Chondrocyte (in vitro differentiated cells): ENCODE data around the gene MISP3. TPM values are rescaled to one million over a fixed set of nuclear protein-coding genes. Genes with fewer than 3 reads are reported as not detected.

Source experiments
- DNase-seq: peaks from one replicate; pipeline ENCODE4 v3.0.0; 2021; ENCODE audit warnings: mixed read lengths, low spot score
- H3K27ac Mint-ChIP-seq: one replicate; pipeline ENCODE4 v1.8.0; 2021; ENCODE audit warnings: mild to moderate bottlenecking, moderate library complexity, mixed read lengths; ENCODE audit not compliant: unreplicated experiment
- H3K27me3 Mint-ChIP-seq: 2 replicates; pipeline ENCODE4 v1.8.0; 2021; ENCODE audit warnings: low read depth, mixed read lengths
- H3K36me3 Mint-ChIP-seq: 2 replicates; pipeline ENCODE4 v1.8.0; 2021; ENCODE audit warnings: low read depth, mixed read lengths
- H3K4me1 Mint-ChIP-seq: 2 replicates; pipeline ENCODE4 v1.8.0; 2021; ENCODE audit warnings: low read depth, mild to moderate bottlenecking, mixed read lengths
- H3K4me3 Mint-ChIP-seq: one replicate; pipeline ENCODE4 v1.8.0; 2021; ENCODE audit warnings: mild to moderate bottlenecking, moderate library complexity, mixed read lengths; ENCODE audit not compliant: unreplicated experiment
- H3K9me3 Mint-ChIP-seq: 2 replicates; pipeline ENCODE4 v1.8.0; 2021; ENCODE audit warnings: low read depth, mixed read lengths
- CTCF ChIP-seq: fragments of 200-600 bp; sonication (generic); IDR thresholded peaks from 2 replicates; pipeline ENCODE4 v1.5.0; 2021; ENCODE audit warnings: antibody characterized with exemption, mild to moderate bottlenecking, moderate library complexity
- total RNA-seq: library from RNA; stranded (reverse); gene quantifications from 3 replicates; pipeline ENCODE4 v1.2.1, GENCODE V29; 2021

Gene MISP3
- total RNA-seq, 1 donor from 2014 or later = 2.0 TPM

DNA sequence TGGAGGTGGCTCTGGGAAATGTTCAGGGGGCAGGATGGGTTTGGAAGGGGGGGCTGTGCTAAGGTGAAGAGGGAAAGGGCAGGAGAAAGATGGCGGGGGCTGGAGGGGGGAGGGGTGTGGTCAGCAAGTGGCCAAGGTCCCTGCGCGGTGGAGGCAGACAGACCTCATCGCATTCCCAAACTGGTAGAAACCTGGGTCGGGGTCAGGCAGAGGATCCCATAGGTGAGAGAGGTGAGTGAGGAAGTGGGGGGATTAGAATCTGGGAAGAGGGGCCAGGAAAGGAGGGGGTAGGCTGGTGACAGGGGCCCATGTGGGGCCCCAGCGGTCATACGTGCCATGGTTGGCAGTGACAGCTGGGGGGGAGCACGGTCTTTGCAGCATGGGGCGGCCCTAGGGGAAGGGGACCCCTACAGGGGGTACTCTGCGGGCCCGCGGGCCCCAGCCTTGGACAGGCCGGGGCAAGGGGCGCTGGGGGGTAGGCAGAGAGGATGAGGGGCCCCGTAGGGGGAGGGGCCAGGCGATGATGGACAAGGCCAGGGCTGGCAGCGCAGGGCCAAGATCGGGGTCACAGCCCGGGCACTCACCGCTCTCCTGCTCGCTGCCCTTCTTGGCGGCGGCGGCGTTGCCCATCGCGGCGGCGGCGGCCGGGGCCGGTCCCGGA is 44.5 kb downstream of the MISP3 start:
- Mint-ChIP-seq H3K4me1 (peaks cover 45% of the 10 kb centered on the region), H3K27me3 (no peaks in the 10 kb centered on the region), H3K4me3 (peak overlapping the region; percentile 90), H3K9me3 (no peaks in the 10 kb centered on the region), H3K36me3 (no peaks in the 10 kb centered on the region), H3K27ac (peak overlapping the region; percentile 63)
- TF ChIP-seq CTCF = no peak
- DNase-seq = peak; percentile 89

- Mint-ChIP-seq H3K9me3 (no peaks in the 10 kb centered on the region), H3K4me1 (peaks cover 40% of the 10 kb centered on the region)
- TF ChIP-seq CTCF = no peak
Observed at GRCh38 chr19:14117668-14118164, 45.1 kb downstream of the MISP3 start, which contains the start of gene PRKACA. PRKACA (minus strand) TSS chr19:14117762; CDS start chr19:14117547, 215 bp downstream.

GRCh38 chr19:14118165-14119051 is 45.8 kb downstream of the MISP3 start:
- Mint-ChIP-seq H3K36me3 (no peaks in the 10 kb centered on the region), H3K9me3 (no peaks in the 10 kb centered on the region), H3K27ac (peak overlapping the region; percentile 96), H3K4me1 (peaks cover 33% of the 10 kb centered on the region), H3K4me3 (peak overlapping the region; percentile 78), H3K27me3 (no peaks in the 10 kb centered on the region)
- no peak for TF ChIP-seq CTCF
- no peak for DNase-seq

More at GRCh38 chr19:14117668-14118164, 45.1 kb downstream of the MISP3 start, which contains the start of gene PRKACA:
- H3K4me3 Mint-ChIP-seq = peak within 1 kb of the TSS; percentile 90
- H3K36me3 Mint-ChIP-seq = no peaks in the 10 kb centered on the region
- H3K27ac Mint-ChIP-seq = peak within 1 kb of the TSS; percentile 96
- H3K27me3 Mint-ChIP-seq = no peaks in the 10 kb centered on the region
- DNase-seq = peak; percentile 100

DNA sequence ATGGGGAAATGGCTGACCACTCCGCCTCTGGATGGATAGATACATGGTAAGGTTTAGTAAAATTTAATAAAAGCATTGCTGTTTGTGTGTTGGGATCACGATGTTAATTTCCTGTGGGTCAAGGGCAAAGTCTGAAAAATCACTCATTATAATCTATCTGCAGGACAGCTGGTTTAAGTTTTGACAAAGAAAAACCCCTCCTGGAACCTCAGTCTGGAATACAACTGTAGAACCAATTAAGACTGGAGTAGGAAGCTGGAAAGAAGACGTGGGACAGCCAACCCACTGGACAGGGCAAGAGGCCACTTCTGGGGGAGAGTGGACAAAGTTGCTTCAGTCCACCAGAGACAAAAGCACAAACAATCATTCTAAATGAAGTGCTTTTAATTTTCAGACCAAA is 46.6 kb downstream of the MISP3 start:
- peak overlapping the region; percentile 96 for H3K27ac Mint-ChIP-seq
- no peak for TF ChIP-seq CTCF
- H3K9me3 Mint-ChIP-seq = no peaks in the 10 kb centered on the region
- H3K4me3 Mint-ChIP-seq = peak overlapping the region; percentile 78
- peaks cover 27% of the 10 kb centered on the region for H3K4me1 Mint-ChIP-seq
- H3K36me3 Mint-ChIP-seq = no peaks in the 10 kb centered on the region
- H3K27me3 Mint-ChIP-seq = no peaks in the 10 kb centered on the region
- DNase-seq = no peak
